Thymus (tissue), 11 donors: ENCODE results near the gene YKT6. TPM values are rescaled to one million over a fixed set of nuclear protein-coding genes. Genes with fewer than 3 reads are reported as not detected.

Experiments
- DNase-seq, 9 donors: peaks; one replicate each; pipeline ENCODE4 v3.0.0-alpha.2; 2013; ENCODE audit warnings: low spot score in 9 of 9, low read depth in 6 of 9, missing footprints in 1 of 9
- H3K27ac ChIP-seq, 2 donors: one replicate each; pipeline ENCODE4 v1.5.1; 2013; ENCODE audit warnings: control low read depth in 1 of 2, low read depth in 1 of 2, low read length in 1 of 2, mild to moderate bottlenecking in 1 of 2, moderate library complexity in 1 of 2
- H3K27me3 ChIP-seq, 2 donors: one replicate each; pipeline ENCODE4 v1.5.1; 2013; ENCODE audit warnings: low read length in 1 of 2; ENCODE audit not compliant: control insufficient read depth in 2 of 2, insufficient read depth in 1 of 2
- H3K36me3 ChIP-seq, 2 donors: one replicate each; pipeline ENCODE4 v1.5.1; 2013; ENCODE audit warnings: low read length in 1 of 2, mild to moderate bottlenecking in 1 of 2, moderate library complexity in 1 of 2; ENCODE audit not compliant: control insufficient read depth in 2 of 2, insufficient read depth in 2 of 2
- H3K4me1 ChIP-seq, 2 donors: one replicate each; pipeline ENCODE4 v1.5.1; 2013; ENCODE audit warnings: low read length in 2 of 2; ENCODE audit not compliant: control insufficient read depth in 2 of 2, insufficient read depth in 2 of 2
- H3K4me3 ChIP-seq, 2 donors: one replicate each; pipeline ENCODE4 v1.5.1; 2013; ENCODE audit warnings: low read length in 2 of 2, control low read depth in 1 of 2, mild to moderate bottlenecking in 1 of 2
- H3K9me3 ChIP-seq, 2 donors: one replicate each; pipeline ENCODE4 v1.5.1; 2013; ENCODE audit warnings: low read length in 1 of 2, mild to moderate bottlenecking in 1 of 2; ENCODE audit not compliant: control insufficient read depth in 2 of 2, insufficient read depth in 1 of 2
- WGBS: extraction: QIAGEN DNeasy Blood & Tissue Kit; methylation state at CpG from one replicate; pipeline ENCODE4 v1.1.7; 2013; 5-methylcytosine and 5-hydroxymethylcytosine counted together
- polyA plus RNA-seq: library from polyadenylated mRNA; stranded (reverse); fragments of 200-250 nt; gene quantifications from one replicate; pipeline ENCODE4 v1.2.3, GENCODE V29; 2013
- total RNA-seq: library from RNA; stranded (reverse); fragments of 120-200 nt; gene quantifications from one replicate; pipeline ENCODE4 v1.2.4, GENCODE V29; 2013
- donor health status: healthy.

The YKT6 gene
- total and polyA plus RNA-seq, 2 donors: 38.9 to 44.0 TPM

DNA sequence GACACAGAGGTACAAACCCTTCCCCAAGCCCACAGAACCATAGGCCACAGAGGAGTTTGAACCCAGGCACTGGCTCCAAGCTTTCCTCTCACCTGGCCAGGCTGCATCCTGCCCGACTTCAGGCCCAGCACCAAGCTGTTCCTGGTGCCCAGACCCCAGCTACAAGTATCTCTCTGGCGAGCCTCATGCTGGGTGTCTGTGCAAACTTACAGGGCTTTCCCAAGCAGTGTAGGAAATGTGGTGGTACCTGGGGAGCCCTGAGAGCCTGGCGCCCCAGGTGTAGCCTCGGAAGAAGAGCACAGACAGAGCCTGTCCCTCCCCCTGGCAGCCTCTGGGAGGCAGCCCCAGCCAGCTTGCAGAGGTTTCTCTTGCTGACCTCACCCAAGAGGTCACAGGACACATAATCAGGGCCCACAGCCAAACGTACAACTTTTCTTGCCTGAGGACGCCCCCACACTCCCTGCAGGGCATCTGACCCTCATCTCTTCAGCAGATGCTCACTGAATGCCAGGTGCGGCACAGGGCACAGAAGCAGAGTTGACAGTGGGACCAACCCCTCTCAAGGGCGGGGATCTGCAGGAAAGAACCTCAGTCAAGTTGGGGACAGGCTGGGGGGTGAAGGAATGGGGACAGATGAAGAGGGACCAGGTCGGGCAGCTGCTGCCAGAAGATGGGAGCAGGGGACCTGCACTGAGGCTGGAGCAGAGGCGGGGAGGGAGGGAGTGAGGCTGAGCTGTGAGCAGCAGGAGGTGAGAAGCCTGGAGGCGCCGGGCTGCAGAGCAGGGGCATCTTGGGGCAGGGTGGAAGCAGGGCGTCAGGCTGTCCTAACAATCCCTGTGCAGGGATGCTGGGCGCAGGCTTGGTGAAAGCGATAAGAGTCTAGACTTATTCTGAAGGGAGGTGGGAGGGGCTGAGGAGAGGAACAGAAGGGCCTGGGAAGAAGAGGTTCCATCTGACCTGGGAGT, 43.4 kb upstream of the YKT6 start:
- 95% methylated on average over 15 of the region's 15 CpGs for WGBS
- DNase-seq: no peak

DNA sequence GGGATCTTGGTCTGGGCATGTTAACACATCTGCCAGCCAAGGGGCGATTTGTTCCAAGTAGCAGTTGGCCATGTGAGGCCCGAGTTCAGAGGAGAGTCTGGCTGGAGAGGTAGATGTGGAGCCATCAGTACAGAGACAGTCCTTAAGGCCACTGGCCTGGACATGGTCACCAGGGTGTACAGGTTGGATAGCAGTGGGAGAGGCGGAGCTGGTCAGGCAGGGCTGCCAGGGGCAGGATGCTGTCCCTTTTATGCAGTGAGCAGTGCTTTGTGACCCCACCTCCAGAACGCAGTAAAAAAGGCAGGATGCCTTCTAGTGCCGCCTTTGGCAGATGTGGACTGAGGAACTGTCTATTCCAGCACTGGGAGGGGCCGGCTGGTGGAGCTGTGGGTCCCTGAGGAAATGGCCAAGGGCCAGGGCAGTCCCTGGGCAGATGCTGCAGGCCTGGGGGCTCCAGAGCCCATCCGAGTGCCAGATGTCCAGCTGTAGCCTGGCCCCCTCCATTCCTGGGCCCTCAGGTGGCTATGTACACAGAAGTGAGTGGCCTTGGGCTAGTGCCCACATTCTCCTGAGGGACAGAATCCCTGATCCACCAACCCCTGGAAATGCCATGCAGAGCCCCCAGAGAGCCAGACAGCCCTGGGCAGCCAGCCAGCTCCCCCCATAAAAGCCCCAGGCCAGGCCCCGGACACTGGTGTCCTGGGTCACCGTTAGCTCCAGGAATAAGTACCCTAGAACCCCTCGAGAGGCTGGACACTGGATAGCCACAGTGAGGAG, 42.5 kb upstream of the YKT6 start:
- DNase-seq: no peak
- WGBS: 96% methylated on average over 10 of the region's 10 CpGs
- no peaks in the 10 kb centered on the region for H3K36me3 ChIP-seq
- H3K27me3 ChIP-seq: no peaks in the 10 kb centered on the region
- no peaks in the 10 kb centered on the region for H3K9me3 ChIP-seq
- no peak overlapping the region for H3K4me3 ChIP-seq
- H3K27ac ChIP-seq: no peak overlapping the region
- no peaks in the 10 kb centered on the region for H3K4me1 ChIP-seq

More for the DNA sequence above, 43.4 kb upstream of the YKT6 start:
- H3K4me1 ChIP-seq: no peaks in the 10 kb centered on the region
- H3K4me3 ChIP-seq: no peak overlapping the region
- no peak overlapping the region for H3K27ac ChIP-seq
- H3K36me3 ChIP-seq: no peaks in the 10 kb centered on the region
- no peaks in the 10 kb centered on the region for H3K27me3 ChIP-seq
- H3K9me3 ChIP-seq: no peaks in the 10 kb centered on the region

DNA sequence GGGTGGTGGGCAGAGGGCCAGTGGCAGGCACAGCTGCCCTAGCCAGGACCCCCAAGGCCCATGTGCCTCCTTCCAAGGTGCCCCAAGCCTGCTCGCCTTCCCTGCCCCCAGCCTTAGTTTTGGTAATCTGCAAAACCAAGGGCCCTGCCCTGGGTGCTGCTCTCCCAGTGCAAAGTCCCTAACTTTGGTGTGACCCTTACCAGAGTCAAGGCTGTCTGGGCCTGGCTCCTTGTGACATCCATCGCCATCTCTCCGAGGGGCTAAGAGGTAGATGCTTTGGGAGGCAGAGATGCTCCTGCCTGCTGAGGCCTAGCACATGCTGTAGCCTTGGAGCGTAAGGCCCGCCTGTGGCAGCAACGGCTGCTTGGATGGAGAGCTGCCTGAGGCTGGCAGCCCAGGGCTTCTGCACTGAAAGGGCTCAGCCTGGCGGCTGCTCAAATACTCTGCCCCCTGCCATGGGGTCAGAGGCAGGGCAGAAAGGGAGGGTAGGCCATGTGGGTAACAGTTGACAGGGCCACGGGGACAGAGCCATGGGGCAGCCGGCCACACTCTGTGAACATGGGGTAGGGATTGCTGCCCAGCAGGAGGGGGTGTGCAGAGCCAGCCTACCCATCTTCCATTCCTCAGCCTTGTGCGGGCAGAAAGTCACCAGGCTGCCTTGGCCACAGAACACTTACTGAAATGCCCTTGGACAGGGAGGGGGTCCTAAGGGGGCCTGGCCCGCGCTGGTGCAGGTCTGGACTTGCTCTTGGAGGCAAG, 41.7 kb upstream of the YKT6 start:
- WGBS: 97% methylated on average over 12 of the region's 12 CpGs
- no peak for DNase-seq
- Histone ChIP-seq H3K36me3 (no peaks in the 10 kb centered on the region), H3K4me1 (no peaks in the 10 kb centered on the region), H3K27ac (no peak overlapping the region), H3K9me3 (no peaks in the 10 kb centered on the region), H3K27me3 (no peaks in the 10 kb centered on the region), H3K4me3 (no peak overlapping the region)

DNA sequence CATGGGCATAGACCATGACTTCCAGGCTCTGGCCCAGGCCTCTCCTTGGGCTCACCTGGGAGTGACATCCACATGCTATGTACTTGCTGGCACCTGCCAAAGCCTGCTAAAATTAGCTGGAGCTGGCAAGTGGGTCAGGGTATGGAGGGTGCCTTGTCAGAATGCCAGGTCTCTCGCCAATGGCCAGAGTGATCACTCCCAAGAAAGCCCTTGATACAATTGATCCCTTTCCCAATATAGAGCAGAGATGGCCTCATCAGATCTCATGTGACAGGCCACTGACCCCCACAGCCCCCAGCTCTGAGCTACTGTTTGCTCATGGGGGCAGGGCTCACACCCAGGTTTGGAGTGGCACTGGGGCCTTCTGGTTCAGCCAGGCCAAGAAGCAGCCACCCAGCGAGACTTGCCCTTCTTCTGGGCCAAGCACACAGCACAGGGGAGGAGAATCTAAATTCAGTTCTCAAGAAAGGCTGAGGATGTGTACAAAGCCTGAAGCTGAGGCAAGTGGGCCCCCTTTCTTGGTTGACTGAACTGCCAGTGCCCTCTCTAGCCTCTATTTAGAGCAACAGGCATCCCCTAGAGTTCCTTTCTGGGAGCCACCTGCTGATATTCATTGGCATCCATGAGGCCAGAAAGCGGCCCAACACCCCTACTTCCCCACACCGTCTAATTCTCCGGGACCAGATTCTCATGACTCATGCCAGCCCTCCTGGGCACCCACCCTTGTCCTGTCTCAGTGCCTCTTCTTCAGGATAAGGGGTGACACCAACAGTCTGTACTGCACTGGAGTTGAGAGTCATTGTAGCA, 40.8 kb upstream of the YKT6 start:
- H3K9me3 ChIP-seq: no peaks in the 10 kb centered on the region
- WGBS: 94% methylated on average over 5 of the region's 5 CpGs
- no peak overlapping the region for H3K4me3 ChIP-seq
- no peaks in the 10 kb centered on the region for H3K4me1 ChIP-seq
- no peak for DNase-seq
- no peak overlapping the region for H3K27ac ChIP-seq
- H3K36me3 ChIP-seq: no peaks in the 10 kb centered on the region
- no peaks in the 10 kb centered on the region for H3K27me3 ChIP-seq

DNA sequence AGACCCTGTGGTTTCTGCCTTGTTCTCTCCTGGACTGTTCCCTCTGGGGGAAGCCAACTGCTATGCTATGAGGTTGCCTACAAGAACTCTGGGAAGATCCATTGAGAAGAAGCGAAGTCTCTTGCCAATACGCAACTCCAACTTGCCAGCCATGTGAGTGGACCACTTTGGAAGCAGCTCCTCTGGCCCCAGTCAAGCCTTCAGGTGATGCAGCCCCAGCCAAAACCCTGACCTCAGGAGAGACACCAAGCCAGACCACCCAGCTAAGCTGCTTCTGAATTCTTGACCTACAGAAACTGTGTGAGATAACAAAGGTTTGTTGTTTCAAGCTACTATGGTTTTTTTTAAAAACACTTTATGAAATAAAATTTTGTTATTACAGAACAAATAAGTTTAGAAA, 39.4 kb upstream of the YKT6 start:
- no peaks in the 10 kb centered on the region for H3K36me3 ChIP-seq
- no peak overlapping the region for H3K27ac ChIP-seq
- 97% methylated on average over 2 of the region's 2 CpGs for WGBS
- H3K27me3 ChIP-seq: no peaks in the 10 kb centered on the region
- H3K4me1 ChIP-seq: no peaks in the 10 kb centered on the region
- no peak overlapping the region for H3K4me3 ChIP-seq
- DNase-seq: no peak
- no peaks in the 10 kb centered on the region for H3K9me3 ChIP-seq

DNA sequence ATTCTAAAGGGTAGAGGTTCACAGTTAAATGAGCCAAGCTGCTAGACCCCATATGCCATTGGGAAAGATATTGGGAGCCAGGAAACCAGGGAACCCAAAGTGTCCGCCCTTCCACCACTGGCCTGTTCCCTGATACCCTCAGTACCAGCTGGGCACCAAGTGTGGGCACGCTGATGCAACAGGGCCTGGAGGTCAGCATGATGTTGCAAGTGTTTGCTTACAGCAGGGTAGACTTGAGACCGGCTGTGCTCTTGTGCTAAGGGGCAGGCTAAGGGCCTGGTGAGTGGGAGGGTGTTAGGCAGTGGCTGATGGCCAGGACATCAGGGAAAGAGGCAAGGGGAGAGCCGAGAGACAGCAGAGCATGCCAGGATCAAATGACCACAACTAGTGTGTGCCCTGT, 38.6 kb upstream of the YKT6 start:
- H3K27me3 ChIP-seq: no peaks in the 10 kb centered on the region
- no peak for DNase-seq
- H3K9me3 ChIP-seq: no peaks in the 10 kb centered on the region
- H3K4me1 ChIP-seq: no peaks in the 10 kb centered on the region
- H3K27ac ChIP-seq: no peak overlapping the region
- H3K4me3 ChIP-seq: no peak overlapping the region
- H3K36me3 ChIP-seq: no peaks in the 10 kb centered on the region
- WGBS: 98% methylated on average over 4 of the region's 4 CpGs

DNA sequence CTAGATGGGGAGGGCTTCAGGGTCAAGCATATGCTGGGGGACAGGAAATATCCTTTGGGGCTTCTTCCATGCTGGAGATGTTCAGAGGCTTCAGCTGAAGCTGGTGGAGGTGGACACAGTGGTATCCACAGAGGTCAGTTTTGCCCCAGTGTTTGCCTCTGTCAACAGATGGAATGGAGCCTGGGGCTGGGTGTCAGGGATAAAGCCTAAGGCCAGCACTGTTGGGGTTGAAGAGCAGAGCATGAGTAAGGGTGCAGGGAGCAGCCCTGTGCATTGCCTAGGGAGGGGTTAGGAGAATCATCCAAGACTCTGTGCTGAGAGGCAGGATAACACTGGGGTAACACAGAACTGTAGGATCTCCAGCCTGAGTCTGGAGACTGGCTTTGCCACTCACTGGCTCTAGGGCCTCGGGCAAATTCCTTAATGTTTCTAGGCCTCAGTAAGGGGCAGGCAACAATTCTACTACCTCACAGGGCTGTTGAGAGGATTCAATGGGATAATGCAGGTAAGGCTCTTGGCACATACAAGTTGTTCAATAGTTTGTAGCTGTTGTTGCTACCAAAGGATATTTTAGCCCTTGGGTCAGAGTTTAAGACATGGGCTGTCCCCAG, 37.9 kb upstream of the YKT6 start:
- Histone ChIP-seq H3K36me3 (no peaks in the 10 kb centered on the region), H3K27ac (no peak overlapping the region), H3K9me3 (no peaks in the 10 kb centered on the region), H3K27me3 (no peaks in the 10 kb centered on the region), H3K4me1 (no peaks in the 10 kb centered on the region), H3K4me3 (no peak overlapping the region)
- DNase-seq: no peak
- WGBS: 88% methylated on average over 1 of the region's 1 CpG

DNA sequence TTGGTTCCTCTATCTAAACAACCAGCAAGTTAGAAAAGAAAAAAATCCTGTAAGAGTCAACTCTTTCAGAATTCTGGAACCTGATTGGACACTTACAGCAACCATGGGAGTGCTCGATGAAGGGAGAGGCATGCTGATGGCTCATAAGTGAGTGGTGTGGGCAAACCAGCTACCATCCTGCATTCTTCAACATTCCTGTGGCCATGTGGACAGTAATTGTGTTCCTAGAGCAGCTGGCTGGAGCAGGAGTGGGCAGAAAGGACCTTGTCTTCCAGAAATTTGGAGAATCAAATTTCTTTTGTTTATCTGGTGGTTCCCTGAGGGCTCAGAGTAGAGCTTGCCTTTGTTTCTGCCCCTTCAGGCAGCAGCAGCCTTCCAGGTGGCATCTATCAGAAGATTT, 37.2 kb upstream of the YKT6 start:
- no peak for DNase-seq
- Histone ChIP-seq H3K9me3 (no peaks in the 10 kb centered on the region), H3K4me1 (no peaks in the 10 kb centered on the region), H3K27me3 (no peaks in the 10 kb centered on the region), H3K36me3 (no peaks in the 10 kb centered on the region), H3K4me3 (no peak overlapping the region), H3K27ac (no peak overlapping the region)
- 85% methylated on average over 1 of the region's 1 CpG for WGBS
